Left colon (tissue), 2 donors: ENCODE measurements around the gene A4GALT. TPM values are rescaled to one million over a fixed set of nuclear protein-coding genes. Genes with fewer than 3 reads are reported as not detected.

ENCODE experiments used
- ATAC-seq: fragments of 200-7000 bp; cut with Tn5 transposase; one replicate; pipeline ENCODE4 v1.9.1; 2020; ENCODE audit warnings: mild to moderate bottlenecking, moderate library complexity
- DNase-seq, 2 donors: peaks; one replicate each; pipeline ENCODE4 v3.0.0-alpha.2; 2020
- intact Hi-C, 2 donors: fragments of 100-400 bp; cut with DNase I in 1 of 2; cut with micrococcal nuclease in 1 of 2; formaldehyde crosslinking; loops; one replicate each; pipeline versions ENCODE4 v1.11.2 to v1.14.0; 2022; cut with DNase I, micrococcal nuclease
- total RNA-seq, 2 donors: library from RNA; stranded (reverse); fragmentation: NEBNext Ultra II Directional; extraction: Animal tissue kit (Norgen Biotek cat#: 25700); gene quantifications; one replicate each; pipeline ENCODE4 v1.2.1, GENCODE V29; 2021
- donor health status: DM: no; HTN: no; CAD: no.
- donor health status: DM: yes; HTN: yes; CAD: no.

Gene A4GALT
- total RNA-seq, 2 donors from 2014 or later, result 5.1 to 6.3 TPM

GRCh38 chr22:42714308-42714707 lies 6.4 kb downstream of the A4GALT start:
- intact Hi-C loops, result no loop called here
- no peak for ATAC-seq
- no peak for DNase-seq

- ATAC-seq (no peak), DNase-seq (no peak)
- intact Hi-C loops, result no loop called here
Observed at GRCh38 chr22:42711895-42712837, 8.5 kb downstream of the A4GALT start.

- intact Hi-C loops, result no loop called here
- ATAC-seq, result no peak
- no peak for DNase-seq
Observed at GRCh38 chr22:42711281-42711731, 9.4 kb downstream of the A4GALT start.

- no peak for DNase-seq
- no peak for ATAC-seq
- intact Hi-C loops, result no loop called here
Observed at GRCh38 chr22:42708417-42708816, 12.3 kb downstream of the A4GALT start.

GRCh38 chr22:42707496-42707895 lies 13.2 kb downstream of the A4GALT start:
- intact Hi-C loops, result no loop called here
- DNase-seq, result no peak

GRCh38 chr22:42704896-42705295 lies 15.8 kb downstream of the A4GALT start:
- no peak for ATAC-seq
- intact Hi-C loops, result no loop called here
- DNase-seq, result no peak

More at GRCh38 chr22:42707496-42707895, 13.2 kb downstream of the A4GALT start:
- ATAC-seq, result no peak

GRCh38 chr22:42702675-42703074 lies 18.0 kb downstream of the A4GALT start:
- intact Hi-C loops, result no loop called here
- ATAC-seq (no peak), DNase-seq (no peak)

GRCh38 chr22:42701694-42702093 lies 19.0 kb downstream of the A4GALT start:
- intact Hi-C loops, result no loop called here

GRCh38 chr22:42700901-42701300 lies 19.8 kb downstream of the A4GALT start:
- intact Hi-C loops, result no loop called here
- ATAC-seq, result no peak
- no peak for DNase-seq

More at GRCh38 chr22:42701694-42702093, 19.0 kb downstream of the A4GALT start:
- ATAC-seq, result no peak
- DNase-seq, result no peak

- DNase-seq (no peak), ATAC-seq (no peak)
- intact Hi-C loops, result no loop called here
Observed at GRCh38 chr22:42700355-42700754, 20.3 kb downstream of the A4GALT start.

- intact Hi-C loops, result no loop called here
- ATAC-seq, result no peak
- DNase-seq, result no peak
Observed at GRCh38 chr22:42699976-42700352, 20.7 kb downstream of the A4GALT start.

GRCh38 chr22:42699281-42699975 lies 21.2 kb downstream of the A4GALT start:
- DNase-seq, result no peak
- intact Hi-C loops, result no loop called here
- ATAC-seq, result no peak

- DNase-seq, result peak; percentile 40 to 85
- intact Hi-C loops, result no loop called here
Observed at GRCh38 chr22:42697542-42698013, 23.1 kb downstream of the A4GALT start.

GRCh38 chr22:42696331-42696967 lies 24.2 kb downstream of the A4GALT start:
- no peak for ATAC-seq
- no peak for DNase-seq
- intact Hi-C loops, result no loop called here

More at GRCh38 chr22:42697542-42698013, 23.1 kb downstream of the A4GALT start:
- ATAC-seq, result peak; percentile 89

GRCh38 chr22:42695294-42695693 lies 25.4 kb downstream of the A4GALT start:
- no peak for DNase-seq
- intact Hi-C loops, result no loop called here
- ATAC-seq, result no peak

GRCh38 chr22:42693763-42694683 lies 26.6 kb downstream of the A4GALT start:
- intact Hi-C loops, result no loop called here
- DNase-seq, result no peak
- no peak for ATAC-seq

GRCh38 chr22:42693055-42693762 lies 27.5 kb downstream of the A4GALT start:
- no peak for DNase-seq
- ATAC-seq, result no peak
- intact Hi-C loops, result no loop called here
